MM.1S (cell line): ENCODE results near the gene AFAP1.

Source experiments
- DNase-seq: peaks from one replicate; pipeline ENCODE4 v3.0.0-alpha.2; 2015
- H2AFZ ChIP-seq: fragments of 300-600 bp; sonication (generic); 2 replicates; pipeline ENCODE4 v1.6.0; 2016; ENCODE audit warnings: antibody characterized with exemption, low read length
- H3F3A ChIP-seq: fragments of 300-600 bp; sonication (generic); 2 replicates; pipeline ENCODE4 v1.6.1; 2016; ENCODE audit warnings: mild to moderate bottlenecking, antibody characterized with exemption, low read length, moderate library complexity, mixed read lengths; ENCODE audit not compliant: insufficient read depth
- H3K27ac ChIP-seq: fragments of 300-600 bp; sonication (generic); 2 replicates; pipeline ENCODE4 v1.5.1; 2016; ENCODE audit warnings: mild to moderate bottlenecking, low read length
- H3K27me3 ChIP-seq: fragments of 300-600 bp; sonication (generic); replicated peaks from 2 replicates; pipeline ENCODE4 v1.6.0; 2016; ENCODE audit warnings: low read length; ENCODE audit not compliant: insufficient read depth
- H3K36me3 ChIP-seq: fragments of 300-600 bp; sonication (generic); replicated peaks from 2 replicates; pipeline ENCODE4 v1.6.1; 2016; ENCODE audit warnings: mild to moderate bottlenecking, low read length, mixed read lengths; ENCODE audit not compliant: insufficient read depth
- H3K4me1 ChIP-seq: fragments of 300-600 bp; sonication (generic); 2 replicates; pipeline ENCODE4 v1.6.1; 2016; ENCODE audit warnings: low read length, mixed read lengths
- H3K4me2 ChIP-seq: fragments of 300-600 bp; sonication (generic); 2 replicates; pipeline ENCODE4 v1.6.0; 2016; ENCODE audit warnings: low read depth, low read length
- H3K4me3 ChIP-seq: fragments of 300-600 bp; sonication (generic); 2 replicates; pipeline ENCODE4 v1.5.1; 2016; ENCODE audit warnings: low read length, mixed read lengths
- H3K79me2 ChIP-seq: fragments of 300-600 bp; sonication (generic); 2 replicates; pipeline ENCODE4 v1.6.1; 2016; ENCODE audit warnings: mixed run types, low read length, mixed read lengths
- H3K9ac ChIP-seq: fragments of 300-600 bp; sonication (generic); 2 replicates; pipeline ENCODE4 v1.6.1; 2016; ENCODE audit warnings: low read length, mixed read lengths
- H3K9me2 ChIP-seq: fragments of 300-600 bp; sonication (generic); replicated peaks from 2 replicates; pipeline ENCODE4 v1.6.1; 2016; ENCODE audit warnings: mild to moderate bottlenecking, low read length, mixed read lengths; ENCODE audit not compliant: insufficient read depth
- H3K9me3 ChIP-seq: fragments of 300-600 bp; sonication (generic); replicated peaks from 2 replicates; pipeline ENCODE4 v1.6.1; 2016; ENCODE audit warnings: mild to moderate bottlenecking, low read length, mixed read lengths; ENCODE audit not compliant: insufficient read depth
- H4K20me1 ChIP-seq: fragments of 300-600 bp; sonication (generic); 2 replicates; pipeline ENCODE4 v1.6.1; 2016; ENCODE audit warnings: mild to moderate bottlenecking, low read length, moderate library complexity, mixed read lengths; ENCODE audit not compliant: insufficient read depth
- EZH2 ChIP-seq: fragments of 300-600 bp; sonication (generic); optimal IDR thresholded peaks from 2 replicates; pipeline ENCODE3; 2017; ENCODE audit warnings: low read depth, mild to moderate bottlenecking, antibody characterized with exemption, low read length, mixed read lengths
- EZH2phosphoT487 ChIP-seq: fragments of 300-600 bp; sonication (generic); IDR thresholded peaks from 2 replicates; pipeline ENCODE4 v1.6.1; 2018; ENCODE audit warnings: antibody characterized with exemption, low read length
- TF ChIP-seq, protein P1 (sequence below): fragments of 300-600 bp; sonication (generic); IDR thresholded peaks from 2 replicates; pipeline ENCODE4 v1.5.1; 2016; ENCODE audit warnings: antibody characterized with exemption, low read length, mixed read lengths

AFAP1 gene

DNA sequence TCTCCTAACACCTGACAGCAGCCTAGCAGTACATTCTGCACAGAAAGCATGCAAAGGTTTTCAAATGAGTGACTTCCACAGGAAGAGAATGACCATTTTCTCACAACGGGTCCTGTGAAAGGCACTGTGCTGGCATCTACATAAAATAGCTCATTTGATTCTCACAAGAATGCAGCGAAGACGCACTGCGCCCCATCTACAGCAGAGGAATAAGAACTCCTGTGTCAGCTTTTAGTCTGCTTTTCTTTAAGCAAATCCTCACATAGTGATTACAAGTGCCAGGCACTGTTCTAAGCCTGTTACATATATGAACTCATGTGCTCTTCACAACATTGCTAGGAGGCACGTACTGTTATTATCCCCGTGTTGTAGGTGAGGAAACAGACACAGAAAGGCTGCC is 62.5 kb downstream of the AFAP1 start:
- Histone ChIP-seq H3K27ac (no peak overlapping the region), H3F3A (no peaks in the 10 kb centered on the region), H3K4me1 (no peaks in the 10 kb centered on the region), H3K9ac (no peak overlapping the region), H3K36me3 (no peaks in the 10 kb centered on the region), H3K4me2 (no peak overlapping the region), H3K9me3 (no peaks in the 10 kb centered on the region), H3K79me2 (no peaks in the 10 kb centered on the region), H3K9me2 (no peaks in the 10 kb centered on the region), H2AFZ (no peak overlapping the region), H4K20me1 (no peaks in the 10 kb centered on the region), H3K4me3 (no peak overlapping the region), H3K27me3 (peaks cover 88% of the 10 kb centered on the region)
- TF ChIP-seq, protein P1, sequence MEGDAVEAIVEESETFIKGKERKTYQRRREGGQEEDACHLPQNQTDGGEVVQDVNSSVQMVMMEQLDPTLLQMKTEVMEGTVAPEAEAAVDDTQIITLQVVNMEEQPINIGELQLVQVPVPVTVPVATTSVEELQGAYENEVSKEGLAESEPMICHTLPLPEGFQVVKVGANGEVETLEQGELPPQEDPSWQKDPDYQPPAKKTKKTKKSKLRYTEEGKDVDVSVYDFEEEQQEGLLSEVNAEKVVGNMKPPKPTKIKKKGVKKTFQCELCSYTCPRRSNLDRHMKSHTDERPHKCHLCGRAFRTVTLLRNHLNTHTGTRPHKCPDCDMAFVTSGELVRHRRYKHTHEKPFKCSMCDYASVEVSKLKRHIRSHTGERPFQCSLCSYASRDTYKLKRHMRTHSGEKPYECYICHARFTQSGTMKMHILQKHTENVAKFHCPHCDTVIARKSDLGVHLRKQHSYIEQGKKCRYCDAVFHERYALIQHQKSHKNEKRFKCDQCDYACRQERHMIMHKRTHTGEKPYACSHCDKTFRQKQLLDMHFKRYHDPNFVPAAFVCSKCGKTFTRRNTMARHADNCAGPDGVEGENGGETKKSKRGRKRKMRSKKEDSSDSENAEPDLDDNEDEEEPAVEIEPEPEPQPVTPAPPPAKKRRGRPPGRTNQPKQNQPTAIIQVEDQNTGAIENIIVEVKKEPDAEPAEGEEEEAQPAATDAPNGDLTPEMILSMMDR, result no peak
- TF ChIP-seq EZH2 (no peak), EZH2phosphoT487 (no peak)
- no peak for DNase-seq

DNA sequence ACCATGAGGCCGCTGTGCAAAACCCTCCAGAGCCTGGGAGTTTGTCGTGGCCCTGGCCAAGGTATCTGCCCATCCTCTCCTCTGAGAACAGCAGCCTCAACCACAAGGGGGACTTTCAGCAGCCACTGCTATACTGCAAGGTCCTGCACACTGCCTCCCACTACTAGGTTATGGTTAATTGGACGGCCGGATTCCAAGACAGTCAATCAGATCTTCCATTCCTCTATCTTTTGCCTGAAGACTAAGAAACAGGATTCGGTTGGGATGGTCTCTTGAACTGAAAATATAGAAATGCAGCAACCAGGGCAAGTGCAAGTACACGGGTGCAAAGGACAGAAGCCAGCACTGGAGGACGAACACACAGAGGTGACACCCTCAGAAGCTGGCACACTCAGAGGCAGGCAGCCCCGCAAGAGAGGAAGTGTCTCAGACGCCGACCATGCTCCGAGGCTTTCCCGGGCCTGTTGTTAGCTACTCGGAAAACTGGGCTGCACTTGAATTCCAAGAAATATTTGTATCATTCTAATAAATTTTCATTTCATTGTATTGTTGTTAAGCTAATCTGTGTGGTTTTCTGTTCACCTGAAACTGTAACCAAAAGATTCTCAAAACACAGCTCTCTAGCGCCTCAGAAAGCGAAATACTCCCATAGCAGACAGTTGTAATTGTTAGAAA is 63.3 kb downstream of the AFAP1 start:
- Histone ChIP-seq H2AFZ (no peak overlapping the region), H3K79me2 (no peaks in the 10 kb centered on the region), H3K4me3 (no peak overlapping the region), H3K9ac (no peak overlapping the region), H3K4me2 (peak overlapping the region; percentile 19; the same call in 1 of the 2 replicates), H3K4me1 (no peaks in the 10 kb centered on the region), H3K36me3 (no peaks in the 10 kb centered on the region), H3F3A (no peaks in the 10 kb centered on the region), H3K27ac (no peak overlapping the region), H3K9me2 (no peaks in the 10 kb centered on the region), H4K20me1 (no peaks in the 10 kb centered on the region), H3K9me3 (no peaks in the 10 kb centered on the region), H3K27me3 (peaks cover 88% of the 10 kb centered on the region)
- TF ChIP-seq, protein P1, result no peak; the same call in none of the 2 replicates
- TF ChIP-seq EZH2 (no peak), EZH2phosphoT487 (no peak)
- no peak for DNase-seq

DNA sequence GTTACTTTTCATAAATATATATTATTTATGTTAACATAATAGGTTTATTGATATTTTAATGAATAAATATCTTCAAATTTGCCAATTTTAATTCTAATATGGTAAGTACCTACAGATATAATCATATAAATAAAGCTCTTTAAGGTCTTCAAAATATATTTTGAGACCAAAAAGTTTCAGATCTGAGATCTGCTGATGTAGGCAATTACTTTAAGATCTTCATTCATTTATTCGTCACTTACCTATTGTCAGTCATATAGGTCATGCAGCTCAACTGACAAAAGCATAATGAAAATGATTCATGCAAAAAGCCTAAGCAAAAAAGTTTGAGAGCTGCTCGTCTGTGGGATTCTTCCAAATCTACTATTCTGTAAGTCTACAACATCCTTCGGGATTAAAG is 64.8 kb downstream of the AFAP1 start:
- DNase-seq, result no peak
- Histone ChIP-seq H3K9me2 (no peaks in the 10 kb centered on the region), H3K4me1 (no peaks in the 10 kb centered on the region), H3K36me3 (no peaks in the 10 kb centered on the region), H3K4me3 (no peak overlapping the region), H3K79me2 (no peaks in the 10 kb centered on the region), H3K9ac (no peak overlapping the region), H3K4me2 (no peak overlapping the region), H3K9me3 (no peaks in the 10 kb centered on the region), H2AFZ (no peak overlapping the region), H3F3A (no peaks in the 10 kb centered on the region), H4K20me1 (no peaks in the 10 kb centered on the region), H3K27me3 (peaks cover 89% of the 10 kb centered on the region), H3K27ac (no peak overlapping the region)
- TF ChIP-seq EZH2, result no peak
- TF ChIP-seq, protein P1, result no peak
- TF ChIP-seq EZH2phosphoT487, result no peak
